Measurements from ENCODE around the gene GPR153.
"Not testable (repeated sequence)": the region's sequence is repeated elsewhere in the genome, so short reads cannot be mapped to it uniquely, and the experiment has no call there.

The GPR153 gene

GRCh38 chr1:6222636-6223035 is 38.3 kb downstream of the GPR153 start:
- DNase-seq, result no peak

DNA sequence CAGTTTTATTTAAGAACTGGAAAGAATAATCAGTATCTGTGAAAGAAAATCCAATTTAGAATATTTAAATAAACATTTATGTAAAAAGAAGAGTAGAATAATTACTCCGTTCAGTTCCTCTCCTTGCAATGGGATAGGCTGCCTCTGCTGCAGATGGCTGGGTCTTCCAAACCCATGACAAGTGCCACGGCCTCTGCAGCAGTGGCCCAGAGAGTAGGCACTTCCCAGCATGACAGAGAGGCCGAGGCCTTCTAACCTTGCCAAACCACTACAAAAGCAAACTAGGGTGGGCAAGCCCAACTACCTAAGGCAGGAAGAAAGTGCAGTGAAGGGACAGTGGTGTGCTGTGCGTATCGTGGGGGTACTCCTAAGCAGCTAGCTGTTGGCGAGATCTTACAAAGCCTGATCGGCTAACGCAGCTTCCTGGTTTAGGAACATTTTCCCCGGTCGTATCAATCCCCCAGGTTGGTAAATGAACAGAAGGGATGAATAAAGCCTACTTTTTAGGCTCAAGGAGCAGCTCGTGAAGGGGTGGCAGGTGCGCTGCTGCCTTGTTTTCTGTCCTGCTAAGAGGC is 39.6 kb downstream of the GPR153 start:
- DNase-seq, result no peak

- DNase-seq, result no peak
Observed at GRCh38 chr1:6220236-6220635, 40.7 kb downstream of the GPR153 start.

- DNase-seq, result not testable (repeated sequence)
Observed at GRCh38 chr1:6219641-6220040, 41.3 kb downstream of the GPR153 start.

GRCh38 chr1:6218375-6219164 is 42.3 kb downstream of the GPR153 start:
- DNase-seq, result no peak

DNA sequence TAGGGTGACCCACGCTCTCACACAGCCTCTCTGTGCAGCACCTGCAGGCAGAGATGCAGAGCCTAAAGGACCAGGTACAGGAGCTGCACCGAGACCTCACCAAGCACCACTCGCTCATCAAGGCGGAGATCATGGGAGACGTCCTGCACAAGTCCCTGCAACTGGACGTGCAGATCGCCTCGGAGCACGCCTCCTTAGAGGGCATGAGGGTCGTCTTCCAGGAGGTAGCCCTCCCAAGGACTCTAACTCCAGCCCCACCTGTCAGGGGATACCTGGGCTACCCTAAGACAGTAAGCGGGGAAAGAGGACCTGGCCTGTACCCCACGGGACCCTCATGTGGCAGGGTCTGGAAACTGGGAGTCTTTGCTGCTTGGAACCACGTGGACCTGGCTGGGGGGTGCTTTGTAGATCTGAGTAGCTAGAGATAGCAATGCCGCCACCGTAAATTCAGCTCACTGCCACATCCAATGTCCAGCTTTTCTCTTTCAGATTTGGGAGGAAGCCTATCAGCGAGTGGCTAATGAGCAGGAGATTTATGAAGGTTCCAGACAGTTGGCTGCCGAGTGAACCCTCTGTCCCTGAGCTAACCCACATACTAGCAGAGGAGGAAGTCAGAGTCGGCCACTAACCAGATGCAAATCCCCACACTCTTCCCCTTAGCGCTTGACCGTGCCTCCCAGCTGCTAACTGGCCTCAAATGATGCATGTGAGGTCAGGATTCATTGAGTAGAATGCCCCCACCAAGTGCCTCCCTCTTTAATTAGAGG is 48.5 kb downstream of the GPR153 start:
- peak; percentile 63 for DNase-seq

- DNase-seq, result no peak
Observed at GRCh38 chr1:6211731-6212130, 49.2 kb downstream of the GPR153 start.

GRCh38 chr1:6210591-6211355 is 50.1 kb downstream of the GPR153 start:
- no peak for DNase-seq

- no peak for DNase-seq
Observed at GRCh38 chr1:6209661-6210580, 51.0 kb downstream of the GPR153 start.

- peak; percentile 67 for DNase-seq
Observed at GRCh38 chr1:6208723-6209660, 51.9 kb downstream of the GPR153 start.

GRCh38 chr1:6207921-6208320 is 53.0 kb downstream of the GPR153 start:
- DNase-seq, result no peak

GRCh38 chr1:6207075-6207885 is 53.6 kb downstream of the GPR153 start:
- no peak for DNase-seq

GRCh38 chr1:6206520-6206855 is 54.4 kb downstream of the GPR153 start:
- DNase-seq, result no peak

GRCh38 chr1:6205849-6206519 is 54.9 kb downstream of the GPR153 start, which contains the start of gene RNF207:
Gene RNF207, plus strand, starts transcription at chr1:6206119. Its CDS starts 417 bp downstream, at chr1:6206536.
- peak; percentile 91 for DNase-seq

GRCh38 chr1:6202256-6202655 is 58.6 kb downstream of the GPR153 start:
- DNase-seq, result no peak

GRCh38 chr1:6200188-6200809 is 60.6 kb downstream of the GPR153 start:
- DNase-seq, result no peak

DNA sequence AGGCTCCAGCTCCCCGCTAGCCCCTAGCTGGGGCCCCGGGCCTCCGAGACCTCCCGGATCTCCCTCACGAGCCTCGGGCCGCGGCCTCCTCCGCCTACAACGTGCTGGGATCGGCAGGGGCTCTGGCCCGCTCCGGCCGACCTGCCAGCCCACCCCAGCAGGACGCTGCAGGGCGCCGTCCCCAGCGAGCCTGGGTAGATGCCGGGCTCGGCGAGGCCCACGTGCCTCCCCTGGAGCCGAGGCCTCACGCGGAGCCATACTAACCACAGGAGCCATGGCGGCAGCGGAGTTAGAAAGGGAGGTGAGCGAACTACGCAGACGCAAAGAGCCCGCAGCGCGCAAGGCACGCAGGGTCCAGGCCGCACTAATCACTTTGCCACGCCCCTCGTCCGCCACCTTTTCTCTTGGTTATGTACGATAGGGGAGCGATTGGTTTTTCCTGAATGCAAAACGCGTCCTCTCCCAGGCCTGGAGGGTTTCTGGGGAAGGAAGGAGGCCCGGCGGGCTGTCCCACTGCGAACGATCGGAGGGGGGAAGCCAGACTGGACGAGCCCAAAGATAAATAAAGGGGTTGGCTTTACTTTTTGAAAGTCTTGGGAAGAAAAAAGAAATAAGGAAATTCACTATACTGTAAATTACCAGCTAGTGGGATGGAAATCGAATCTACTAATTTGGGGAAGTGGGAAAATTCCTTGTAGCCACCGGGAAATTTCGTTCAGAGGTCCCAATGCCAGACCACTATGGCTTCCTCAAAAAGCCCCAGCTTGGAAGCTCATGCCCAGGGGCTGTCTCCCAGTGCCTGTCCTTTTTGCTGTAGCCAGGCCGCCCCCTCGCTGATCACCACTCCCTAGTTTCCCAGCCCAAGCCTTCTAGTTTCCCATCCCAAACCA is 61.4 kb downstream of the GPR153 start, which contains the start of gene RPL22:
Gene RPL22 (minus strand): TSS at position 298 of the 890 bp plus-strand sequence. CDS start 22 bp downstream, at position 276.
- peak; percentile 99 for DNase-seq

Measured in activated effector memory CD4-positive, alpha-beta T cell treated with anti-CD3 and anti-CD28 coated beads, Interleukin-2, amount 50 U/mL, for 16 hours (primary cell).